ENCODE data around the gene ALG9. TPM values are rescaled to one million over a fixed set of nuclear protein-coding genes. Genes with fewer than 3 reads are reported as not detected.

Gene ALG9
- total RNA-seq, 1 donor from 2014 or later = 36.9 TPM

- no peaks in the 10 kb centered on the region for H3K27me3 ChIP-seq
- Mint-ChIP-seq H3K27me3 (ENCODE audit: insufficient read depth, low read depth) (no peaks in the 10 kb centered on the region), H3K4me1 (peaks cover 16% of the 10 kb centered on the region), H3K27ac (no peak overlapping the region), H3K4me3 (no peak overlapping the region), H3K36me3 (no peaks in the 10 kb centered on the region), H3K9me3 (no peaks in the 10 kb centered on the region)
- H3K36me3 ChIP-seq = no peaks in the 10 kb centered on the region
- H3K4me2 ChIP-seq = no peak overlapping the region
- H3K4me3 ChIP-seq = no peak overlapping the region
- no peak overlapping the region for H3K9ac ChIP-seq
- H3K79me2 ChIP-seq (ENCODE audit: low read depth) = no peaks in the 10 kb centered on the region
- peaks cover 9% of the 10 kb centered on the region for H3K4me1 ChIP-seq
- no peak for DNase-seq (ENCODE audit: low spot score)
- no peak for TF ChIP-seq EZH2phosphoT487 (IDR thresholded peaks at IDR 0.05)
- no peak for TF ChIP-seq CTCF (IDR thresholded peaks at IDR 0.05)
- TF ChIP-seq EZH2 (IDR thresholded peaks at IDR 0.05) = no peak
- H4K20me1 ChIP-seq (ENCODE audit: low read depth) = no peaks in the 10 kb centered on the region
- no peaks in the 10 kb centered on the region for H3K9me3 ChIP-seq (ENCODE audit: low read depth)
- H3K27ac ChIP-seq = no peak overlapping the region
- H3F3A ChIP-seq (ENCODE audit: low read depth) = peaks cover 9% of the 10 kb centered on the region
- no peak overlapping the region for H2AFZ ChIP-seq (replicated peaks)
Measured at GRCh38 chr11:111779118-111779517, 92.3 kb downstream of the ALG9 start.

- H3K36me3 ChIP-seq = no peaks in the 10 kb centered on the region
- H3K27ac ChIP-seq = no peak overlapping the region
- H3K4me3 Mint-ChIP-seq = no peak overlapping the region
- no peaks in the 10 kb centered on the region for H4K20me1 ChIP-seq (ENCODE audit: low read depth)
- no peaks in the 10 kb centered on the region for H3K9me3 Mint-ChIP-seq
- no peak overlapping the region for H3K27ac Mint-ChIP-seq
- no peak for DNase-seq (ENCODE audit: low spot score)
- H3K9ac ChIP-seq = no peak overlapping the region
- no peaks in the 10 kb centered on the region for H3K27me3 Mint-ChIP-seq (ENCODE audit: insufficient read depth, low read depth)
- no peaks in the 10 kb centered on the region for H3K9me3 ChIP-seq (ENCODE audit: low read depth)
- peaks cover 9% of the 10 kb centered on the region for H3F3A ChIP-seq (ENCODE audit: low read depth)
- H3K4me2 ChIP-seq = peak overlapping the region; percentile 21
- peaks cover 16% of the 10 kb centered on the region for H3K4me1 Mint-ChIP-seq
- H3K4me1 ChIP-seq = peaks cover 9% of the 10 kb centered on the region
- TF ChIP-seq CTCF (IDR thresholded peaks at IDR 0.05) (no peak), EZH2 (IDR thresholded peaks at IDR 0.05) (no peak), EZH2phosphoT487 (IDR thresholded peaks at IDR 0.05) (no peak)
- H3K27me3 ChIP-seq = no peaks in the 10 kb centered on the region
- H3K36me3 Mint-ChIP-seq = no peaks in the 10 kb centered on the region
- no peak overlapping the region for H2AFZ ChIP-seq (replicated peaks)
- no peaks in the 10 kb centered on the region for H3K79me2 ChIP-seq (ENCODE audit: low read depth)
- no peak overlapping the region for H3K4me3 ChIP-seq
Measured at GRCh38 chr11:111778047-111778558, 93.3 kb downstream of the ALG9 start.

- Histone ChIP-seq H3K79me2 (ENCODE audit: low read depth) (no peaks in the 10 kb centered on the region), H3K27me3 (no peaks in the 10 kb centered on the region), H3K27ac (no peak overlapping the region), H2AFZ (replicated peaks) (no peak overlapping the region), H4K20me1 (ENCODE audit: low read depth) (no peaks in the 10 kb centered on the region), H3F3A (ENCODE audit: low read depth) (peaks cover 9% of the 10 kb centered on the region), H3K36me3 (no peaks in the 10 kb centered on the region), H3K4me1 (peaks cover 9% of the 10 kb centered on the region), H3K4me3 (no peak overlapping the region), H3K4me2 (peak overlapping the region; percentile 21), H3K9ac (no peak overlapping the region), H3K9me3 (ENCODE audit: low read depth) (no peaks in the 10 kb centered on the region)
- Mint-ChIP-seq H3K4me1 (peaks cover 16% of the 10 kb centered on the region), H3K36me3 (no peaks in the 10 kb centered on the region), H3K27ac (no peak overlapping the region), H3K4me3 (no peak overlapping the region), H3K27me3 (ENCODE audit: insufficient read depth, low read depth) (no peaks in the 10 kb centered on the region), H3K9me3 (no peaks in the 10 kb centered on the region)
- peak; percentile 78 for DNase-seq (ENCODE audit: low spot score)
- TF ChIP-seq CTCF (IDR thresholded peaks at IDR 0.05) (peak; percentile 86), EZH2phosphoT487 (IDR thresholded peaks at IDR 0.05) (no peak), EZH2 (IDR thresholded peaks at IDR 0.05) (no peak)
Measured at GRCh38 chr11:111777094-111778046, 94.0 kb downstream of the ALG9 start.

All from neural progenitor cell (in vitro differentiated cells).